Medulla oblongata (tissue), 1 donor: ENCODE data around the gene NR2C2AP.

Experiments
- DNase-seq: peaks from one replicate; pipeline ENCODE4 v3.0.0-alpha.2; 2015; ENCODE audit errors: extremely low spot score

The NR2C2AP gene

DNA sequence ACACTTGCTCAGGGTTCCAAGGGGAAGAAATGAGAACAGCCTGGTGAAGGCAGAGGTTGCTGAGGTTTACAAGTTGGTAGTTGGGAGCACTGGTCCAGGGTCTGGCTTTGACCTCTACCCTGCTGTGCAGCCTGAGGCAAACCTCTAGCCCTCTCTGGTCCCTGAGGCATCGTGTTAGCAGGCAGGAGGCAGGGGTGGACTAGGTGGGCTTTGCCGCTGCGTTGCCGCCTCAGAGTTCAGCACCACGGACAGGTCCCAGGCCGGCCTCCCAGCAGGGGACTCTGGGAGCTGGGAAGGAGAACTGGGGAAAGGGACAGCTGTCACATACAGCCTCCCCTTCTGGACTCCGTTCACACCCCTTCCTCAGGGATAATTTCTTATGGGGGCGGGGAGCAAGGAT lies 11.7 kb upstream of the NR2C2AP start:
- DNase-seq, result no peak

DNA sequence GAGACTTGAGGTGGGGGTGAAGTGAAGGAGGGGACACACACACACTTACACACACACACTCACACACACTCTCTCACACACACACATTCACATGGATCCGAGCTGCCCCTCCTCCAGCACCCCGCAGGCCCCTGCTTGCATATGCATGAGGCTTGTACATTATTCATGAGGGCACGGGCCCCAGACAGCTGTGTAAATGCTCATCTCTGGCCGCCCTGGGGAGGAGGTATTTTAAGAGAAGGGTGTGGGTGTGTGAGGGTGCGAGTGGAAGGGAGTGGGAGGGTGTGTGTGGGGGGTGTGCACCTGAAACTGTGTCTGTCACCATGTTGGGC lies 10.9 kb upstream of the NR2C2AP start:
- no peak for DNase-seq

DNA sequence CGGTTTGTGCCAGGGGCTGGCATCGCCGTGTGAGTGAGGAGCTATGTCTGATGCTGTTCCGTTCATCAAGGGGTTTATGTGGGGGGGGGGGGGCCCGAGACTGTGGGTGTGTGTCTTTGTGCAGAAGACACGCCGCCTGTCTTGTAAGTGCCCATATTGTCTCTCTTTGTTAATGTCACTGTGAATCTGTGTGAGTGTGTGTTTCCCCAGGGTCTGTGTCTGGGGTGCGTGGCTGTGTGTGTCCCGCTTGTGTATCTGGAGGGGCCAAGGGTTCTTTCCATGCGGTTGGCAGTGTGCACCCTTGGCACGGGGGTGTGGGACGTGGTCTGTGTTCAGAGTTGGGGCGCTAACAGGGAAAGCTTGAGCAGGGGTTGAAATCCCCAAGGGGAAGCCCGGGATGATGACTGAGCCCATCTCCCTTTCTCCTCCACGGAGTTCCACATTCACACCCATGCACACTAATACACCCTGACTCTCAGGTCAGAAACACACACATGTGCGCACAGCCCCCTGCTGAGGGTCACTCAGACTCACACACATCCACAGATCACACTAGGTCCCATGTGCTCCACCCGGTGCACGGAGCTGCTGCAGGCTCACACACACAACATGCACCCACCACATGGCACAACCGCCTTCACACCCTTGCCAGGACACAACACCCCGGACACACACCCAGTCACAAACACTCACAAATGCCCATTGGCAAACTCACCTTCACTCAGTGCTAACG lies 10.4 kb upstream of the NR2C2AP start:
- no peak for DNase-seq

DNA sequence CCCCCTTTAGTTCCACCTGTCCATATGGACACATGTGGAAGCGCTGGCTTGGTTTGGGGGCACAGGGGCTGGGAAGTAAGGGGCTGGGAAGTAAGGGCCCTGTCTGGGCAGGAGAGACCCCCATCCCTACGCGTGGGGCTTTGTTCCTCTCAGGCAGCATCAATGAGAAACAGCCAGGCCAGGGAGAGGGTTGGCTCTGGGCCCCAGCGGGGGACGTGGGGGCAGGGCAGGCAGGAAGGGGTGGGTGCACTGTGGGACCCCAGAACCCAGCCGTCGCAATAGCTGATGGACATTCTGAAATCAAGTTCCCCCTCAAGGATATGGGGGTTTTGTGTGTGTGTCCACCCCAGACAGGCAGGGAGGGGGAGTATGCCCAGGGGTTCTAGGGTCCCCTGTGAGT lies 9.7 kb upstream of the NR2C2AP start:
- DNase-seq, result no peak

DNA sequence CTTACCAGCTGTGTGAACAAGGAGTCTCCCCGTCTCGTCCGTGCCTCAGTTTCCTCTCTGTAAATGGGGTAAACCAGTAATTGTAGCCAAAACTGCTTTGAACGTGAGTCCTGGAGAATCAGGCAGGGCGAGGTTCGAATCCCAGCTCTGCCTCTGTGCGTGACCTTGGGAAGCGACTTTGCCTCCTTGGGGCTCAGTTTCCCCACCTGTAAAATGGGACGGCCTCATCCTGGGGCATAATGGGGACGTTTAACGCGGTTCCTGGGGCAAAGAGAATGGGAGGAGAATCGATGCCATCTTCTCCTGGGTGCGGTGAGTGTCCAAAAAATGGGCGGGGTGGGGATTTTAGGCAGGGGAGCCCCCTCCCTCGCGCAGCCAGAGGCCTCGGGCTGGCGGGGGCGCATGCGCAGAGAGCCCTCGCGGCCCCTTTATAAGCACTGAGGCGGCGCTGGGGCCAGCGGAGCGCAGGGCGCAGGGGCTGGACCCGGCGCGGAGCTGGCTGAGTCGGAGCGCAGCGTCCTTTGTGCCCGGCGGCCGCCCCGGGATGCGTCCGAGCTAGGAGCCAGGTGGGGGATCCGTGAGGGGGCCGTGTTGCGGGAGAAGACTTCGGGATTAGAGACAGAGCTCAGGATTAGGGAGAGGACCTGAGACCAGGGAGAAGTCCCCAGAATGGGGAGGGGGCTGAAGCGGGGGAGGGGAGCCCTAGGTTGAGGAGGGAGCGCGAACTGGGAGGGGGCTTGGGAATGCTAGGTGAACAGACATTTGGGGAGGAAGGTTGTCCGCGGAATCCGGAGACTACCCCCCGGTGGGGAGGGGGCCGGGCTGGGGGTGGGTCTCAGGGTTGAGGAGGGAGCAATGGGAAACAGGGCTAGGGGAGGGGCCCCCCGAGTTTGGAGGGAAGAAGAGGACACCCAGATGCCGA lies 8.5 kb upstream of the NR2C2AP start, which contains the start of gene NCAN:
TSS of gene NCAN (plus strand) at position 460 of the 922 bp plus-strand sequence. CDS start 4,996 bp downstream, outside the sequence.
- DNase-seq, result no peak

- DNase-seq, result no peak
Measured at GRCh38 chr19:19209372-19209771, 6.2 kb upstream of the NR2C2AP start.

DNA sequence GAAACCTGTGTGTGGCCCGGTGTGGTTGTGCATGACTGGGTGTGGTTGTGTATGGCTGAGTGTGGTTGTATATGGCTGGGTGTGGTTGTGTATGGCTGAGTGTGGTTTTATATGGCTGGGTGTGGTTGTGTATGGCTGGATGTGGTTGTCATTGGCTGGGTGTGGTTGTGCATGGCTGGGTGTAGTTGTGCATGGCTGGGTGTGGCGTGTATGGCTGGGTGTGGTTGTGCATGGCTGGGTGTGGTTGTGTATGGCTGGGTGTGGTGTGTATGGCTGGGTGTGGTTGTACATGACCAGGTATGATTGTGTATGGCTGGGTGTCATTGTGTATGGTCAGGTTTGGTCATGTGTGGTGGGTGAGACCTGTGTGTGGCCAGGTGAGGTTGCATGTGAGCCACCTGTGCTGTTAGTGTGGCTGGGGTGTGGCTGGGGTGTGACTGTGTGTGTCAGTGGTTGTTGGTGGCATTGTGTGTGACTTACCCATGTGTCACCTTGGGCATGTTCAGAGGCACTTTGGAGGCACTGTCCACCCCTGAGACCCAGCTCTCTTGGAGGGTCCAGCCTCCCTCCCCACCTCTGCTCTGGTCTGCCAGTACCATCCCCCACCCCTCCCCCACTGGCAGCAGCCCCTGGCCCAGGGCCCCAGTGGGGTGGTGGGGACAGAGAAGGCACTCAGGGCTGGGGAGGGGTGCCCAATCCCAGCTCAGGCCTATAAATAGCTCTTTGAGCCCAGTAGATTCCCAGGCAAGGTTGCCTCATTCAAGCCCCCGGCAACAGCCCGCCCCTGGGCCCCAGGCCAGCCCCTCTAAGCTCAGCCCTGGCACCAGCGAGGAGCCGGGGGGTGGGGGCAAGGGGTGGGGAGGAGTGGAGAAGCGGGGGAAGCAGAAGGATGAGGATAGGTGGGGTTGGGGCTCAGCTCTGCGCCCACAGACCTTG lies 4.7 kb upstream of the NR2C2AP start:
- DNase-seq, result peak; percentile 65

DNA sequence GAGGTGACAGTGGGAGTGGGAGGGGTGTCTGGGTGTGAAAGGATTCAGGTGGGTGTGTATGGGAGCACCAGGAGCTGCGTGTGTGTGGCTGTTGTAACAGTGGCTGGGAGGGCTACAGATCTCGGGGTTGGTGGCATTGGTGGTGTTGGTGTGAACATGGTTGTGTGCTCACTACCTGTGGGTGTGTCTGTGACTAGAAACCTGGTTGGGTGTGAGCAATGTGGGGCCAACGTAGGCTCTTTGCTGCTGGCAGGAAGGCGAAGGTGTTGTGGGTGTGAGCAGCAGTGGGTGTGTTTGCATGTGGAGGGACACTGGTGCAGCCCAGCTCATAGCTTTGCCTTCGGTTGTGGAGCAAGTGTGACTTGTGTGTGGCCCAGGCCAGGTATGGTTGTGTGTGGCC lies 3.7 kb upstream of the NR2C2AP start:
- DNase-seq, result no peak

DNA sequence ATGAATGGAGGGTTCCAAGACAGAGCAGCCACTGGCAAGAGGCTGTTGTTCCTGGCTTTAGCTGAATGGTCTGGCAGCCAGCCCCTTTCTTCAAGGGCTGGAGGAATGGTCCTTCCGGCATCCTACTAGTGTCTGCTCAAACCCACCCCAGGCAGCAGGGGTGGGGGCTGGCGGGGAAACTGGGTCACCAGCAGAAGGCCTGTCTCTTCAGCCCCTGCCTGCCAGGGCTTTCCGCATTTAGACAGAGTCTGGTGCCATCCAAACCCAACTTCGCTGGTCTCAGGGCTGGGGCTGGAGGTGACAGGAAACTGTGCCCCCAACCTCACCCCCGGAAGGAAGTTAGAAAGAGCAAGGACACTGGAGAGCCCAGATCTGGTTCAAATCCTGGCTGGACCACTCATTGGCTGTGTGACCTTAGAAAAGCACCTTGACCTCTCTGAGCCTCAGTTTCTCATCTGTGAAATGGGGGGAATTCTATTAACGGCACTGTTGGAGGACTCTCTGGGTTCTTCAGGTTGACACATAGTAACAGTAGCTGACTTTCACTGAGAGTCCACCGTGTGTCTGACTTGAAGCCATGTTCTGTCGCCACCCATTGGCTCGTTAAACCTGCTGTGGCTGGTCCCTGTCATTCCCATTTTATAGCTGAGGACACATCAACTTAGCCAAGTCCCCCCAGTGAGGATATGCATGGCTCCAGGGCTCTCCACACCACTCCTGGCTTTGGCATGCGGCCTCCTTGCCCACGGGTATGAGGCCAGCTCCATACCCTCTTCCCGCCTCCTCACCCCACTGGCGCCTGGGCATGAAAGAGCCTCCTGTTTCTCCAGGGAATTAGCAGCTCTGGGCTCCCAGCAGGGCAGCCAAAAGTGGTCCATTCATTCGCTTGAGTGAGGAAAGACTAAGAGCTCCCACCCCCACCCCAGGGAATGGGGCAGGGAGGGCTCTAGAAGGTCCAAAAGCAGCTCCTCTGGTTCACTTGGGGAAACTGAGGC lies 2.5 kb upstream of the NR2C2AP start:
- DNase-seq, result peak; percentile 77

DNA sequence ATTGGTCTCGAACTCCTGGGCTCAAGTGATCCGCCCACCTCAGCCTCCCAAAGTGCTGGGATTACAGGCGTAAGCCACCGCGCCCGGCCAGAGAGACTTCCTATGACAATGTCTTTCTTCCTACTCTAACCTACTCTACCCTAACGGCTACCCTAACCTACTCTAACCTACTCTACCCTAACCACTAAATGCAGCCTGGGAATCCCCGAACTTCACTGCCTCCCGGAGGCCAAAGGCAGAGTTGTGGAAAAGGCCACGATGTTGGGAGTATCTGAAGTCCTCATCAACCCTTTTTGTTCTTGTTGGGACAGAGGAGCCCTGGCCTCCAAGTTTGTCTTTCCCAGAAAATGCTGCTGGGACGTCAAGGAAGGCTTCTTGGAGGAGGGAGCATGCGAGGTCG lies 967 bp upstream of the NR2C2AP start:
- DNase-seq, result no peak

DNA sequence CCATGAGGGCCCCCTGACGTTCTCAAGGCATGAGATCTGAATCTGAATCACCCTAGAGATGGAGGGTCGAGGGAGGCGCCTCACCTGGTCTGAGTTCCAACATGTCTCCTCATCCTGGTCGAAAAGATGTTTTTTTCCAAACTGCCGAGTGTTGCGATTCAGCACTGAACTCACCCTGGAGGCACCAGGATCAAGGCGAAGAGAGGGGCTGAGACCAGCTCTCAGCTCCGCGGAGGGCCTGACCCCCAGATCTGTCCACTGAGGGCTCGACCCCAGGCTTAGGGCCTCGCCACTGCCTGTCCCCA lies 555 bp downstream of the NR2C2AP start:
- no peak for DNase-seq

DNA sequence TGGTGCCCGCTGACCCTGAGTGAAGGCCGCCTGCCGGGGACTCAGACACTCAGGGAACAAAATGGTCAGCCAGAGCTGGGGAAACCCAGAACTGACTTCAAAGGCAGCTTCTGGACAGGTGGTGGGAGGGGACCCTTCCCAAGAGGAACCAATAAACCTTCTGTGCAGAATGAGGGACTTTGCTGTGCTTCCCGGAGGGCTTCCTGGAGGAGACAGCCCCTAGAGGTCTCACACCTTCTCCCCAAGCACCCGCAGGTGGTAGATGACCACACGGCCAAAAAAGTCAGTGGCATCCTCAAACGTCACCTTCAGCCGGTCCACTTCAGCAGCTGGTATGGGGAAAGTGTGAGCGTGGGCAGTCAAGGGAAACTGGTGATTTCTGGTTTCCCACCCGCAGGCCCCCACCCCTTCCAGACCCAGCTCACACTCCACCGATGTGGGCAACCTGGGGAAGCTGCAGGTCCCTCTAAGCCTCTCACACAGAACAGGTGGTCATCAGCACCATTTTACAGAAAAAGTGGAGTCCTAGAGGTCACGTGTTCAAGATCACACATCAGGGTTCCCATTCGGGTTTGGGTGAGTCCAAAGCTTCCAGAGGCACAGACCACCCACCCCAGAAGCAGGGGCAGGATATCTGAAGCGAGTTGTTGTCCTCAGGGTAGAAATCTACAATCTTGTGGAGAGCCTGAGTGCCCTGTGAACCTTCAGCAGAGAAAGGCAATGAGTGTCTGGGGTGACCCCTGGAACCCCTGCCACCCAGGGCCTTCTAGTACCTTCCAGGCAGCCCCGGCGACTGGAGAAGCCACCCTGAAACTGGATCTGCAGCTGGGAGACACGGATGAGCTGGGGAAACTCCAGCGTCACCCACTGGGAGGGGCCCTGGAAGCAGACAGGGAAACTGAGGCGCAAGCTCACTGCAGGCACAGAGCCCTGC lies 1.2 kb downstream of the NR2C2AP start:
- no peak for DNase-seq

DNA sequence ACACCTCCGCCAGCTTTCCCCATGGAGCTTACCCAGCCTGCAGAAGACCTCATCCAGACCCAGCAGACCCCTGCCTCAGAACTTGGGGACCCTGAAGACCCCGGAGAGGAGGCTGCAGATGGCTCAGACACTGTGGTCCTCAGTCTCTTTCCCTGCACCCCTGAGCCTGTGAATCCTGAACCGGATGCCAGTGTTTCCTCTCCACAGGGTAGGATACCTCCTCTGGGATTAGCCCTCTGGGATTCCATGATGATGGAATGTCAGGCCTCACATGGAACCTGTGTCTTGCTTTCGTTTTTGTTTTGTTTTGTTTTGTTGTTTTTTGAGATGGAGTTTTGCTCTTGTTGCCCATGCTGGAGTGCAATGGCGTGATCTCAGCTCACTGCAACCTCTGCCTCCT lies 9.3 kb downstream of the NR2C2AP start:
- no peak for DNase-seq

GRCh38 chr19:19192910-19193423 lies 10.2 kb downstream of the NR2C2AP start:
- no peak for DNase-seq

GRCh38 chr19:19192078-19192882 lies 10.9 kb downstream of the NR2C2AP start, which contains the start of the genes BORCS8 and RFXANK:
Gene BORCS8 (minus strand): TSS chr19:19192152. CDS start chr19:19192117, 35 bp downstream.
Gene RFXANK (plus strand): TSS chr19:19192258. CDS start chr19:19193947, 1,689 bp downstream.
- peak; percentile 100 for DNase-seq

DNA sequence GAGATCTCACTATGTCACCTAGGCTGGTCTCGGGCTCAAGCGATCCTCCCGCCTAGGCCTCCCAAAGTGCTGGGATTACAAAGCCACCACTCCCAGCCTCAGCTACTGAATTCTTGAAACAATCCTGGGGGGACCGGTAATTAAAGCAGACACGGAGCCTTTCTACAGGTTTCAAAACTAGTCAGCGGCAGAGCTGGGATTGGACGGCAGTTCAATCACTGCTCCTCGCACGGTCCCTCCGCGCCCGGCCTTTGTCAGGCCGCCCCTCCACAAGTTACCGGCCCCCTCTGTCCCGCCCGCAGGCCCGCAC lies 11.5 kb downstream of the NR2C2AP start:
- DNase-seq, result no peak

DNA sequence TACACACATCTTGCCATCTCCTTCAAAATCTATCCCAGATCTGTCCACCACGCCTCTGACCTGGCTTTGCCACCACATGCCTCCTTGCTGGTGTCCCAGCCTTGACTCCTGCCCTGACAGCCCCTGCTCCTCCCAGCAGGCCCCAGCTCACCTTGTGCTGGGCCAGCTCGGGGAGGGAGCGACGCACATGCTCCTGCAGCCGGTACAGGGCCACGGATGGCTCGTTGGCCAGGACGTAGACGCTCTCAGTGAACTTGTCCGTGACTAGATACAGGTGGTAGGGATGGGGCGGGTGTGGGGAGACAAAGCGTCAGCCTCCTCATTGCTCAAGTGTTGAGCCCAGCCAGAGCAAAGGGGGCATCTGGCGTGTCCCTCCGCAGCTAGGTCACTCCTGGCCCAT lies 16.5 kb downstream of the NR2C2AP start:
- no peak for DNase-seq

GRCh38 chr19:19185853-19186740 lies 17.1 kb downstream of the NR2C2AP start:
- DNase-seq, result no peak
